WERI-Rb-1 (cell line): Measurements from ENCODE around the gene NR3C2.

Experiments used
- DNase-seq: peaks from one replicate; pipeline ENCODE4 v3.0.0-alpha.2; 2020
- H3K27ac ChIP-seq: fragments of 250-450 bp; sonication (Bioruptor Pico); 2 replicates; pipeline ENCODE4 v1.5.1; 2020; ENCODE audit warnings: mild to moderate bottlenecking, moderate library complexity
- H3K27me3 ChIP-seq: fragments of 250-450 bp; sonication (Bioruptor Pico); 2 replicates; pipeline ENCODE4 v1.5.1; 2021; ENCODE audit warnings: mild to moderate bottlenecking, low read depth, moderate library complexity; ENCODE audit not compliant: insufficient read depth, severe bottlenecking
- H3K36me3 ChIP-seq: fragments of 250-450 bp; sonication (Bioruptor Pico); 2 replicates; pipeline ENCODE4 v1.5.1; 2020; ENCODE audit warnings: mild to moderate bottlenecking, moderate library complexity
- H3K4me3 ChIP-seq: 2 replicates; pipeline ENCODE4 v1.5.1; 2011; ENCODE audit warnings: low read depth, mild to moderate bottlenecking, control low read depth, low read length
- H3K9me3 ChIP-seq: fragments of 250-450 bp; sonication (Bioruptor Pico); 2 replicates; pipeline ENCODE4 v1.5.1; 2021; ENCODE audit warnings: mild to moderate bottlenecking, moderate library complexity; ENCODE audit not compliant: severe bottlenecking
- TF ChIP-seq, protein P1 (sequence below): IDR thresholded peaks from 2 replicates; pipeline ENCODE4 v1.5.1; 2011; ENCODE audit warnings: low read depth, mild to moderate bottlenecking, control low read depth, inconsistent platforms, low read length

The NR3C2 gene

DNA sequence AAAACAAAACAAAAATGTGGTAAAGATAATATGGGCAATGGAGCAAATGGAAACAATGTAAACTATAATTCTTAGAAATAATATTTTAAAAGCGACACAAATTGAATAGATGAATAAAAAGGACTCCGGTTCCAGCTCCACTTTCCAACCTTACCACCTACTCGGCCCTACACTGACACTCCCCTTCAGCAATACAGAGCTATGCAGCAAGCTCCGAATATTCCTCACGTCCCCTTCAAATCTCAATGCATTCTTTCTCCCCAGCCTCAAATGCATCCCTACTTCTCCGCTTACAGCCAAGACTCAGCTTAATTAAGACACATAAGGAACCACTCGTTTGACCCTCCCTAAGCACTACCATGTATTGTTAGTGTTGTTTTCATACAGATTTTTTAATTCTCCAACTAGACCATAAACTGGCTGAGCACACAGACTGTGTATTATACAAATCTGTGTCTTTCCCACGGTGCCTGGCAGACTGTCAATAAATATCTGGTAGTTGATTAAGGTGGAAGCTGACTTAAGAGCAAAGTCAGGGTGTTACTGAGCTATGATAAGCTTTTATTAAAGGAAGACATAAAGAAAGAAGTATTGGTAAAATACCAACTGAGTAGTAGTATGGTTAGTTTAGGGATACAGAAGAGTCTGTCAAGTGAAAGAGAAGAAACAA lies 219.1 kb downstream of the NR3C2 start:
- H3K27ac ChIP-seq, result no peak overlapping the region
- no peak overlapping the region for H3K4me3 ChIP-seq
- no peaks in the 10 kb centered on the region for H3K9me3 ChIP-seq
- no peak for DNase-seq
- TF ChIP-seq, protein P1, sequence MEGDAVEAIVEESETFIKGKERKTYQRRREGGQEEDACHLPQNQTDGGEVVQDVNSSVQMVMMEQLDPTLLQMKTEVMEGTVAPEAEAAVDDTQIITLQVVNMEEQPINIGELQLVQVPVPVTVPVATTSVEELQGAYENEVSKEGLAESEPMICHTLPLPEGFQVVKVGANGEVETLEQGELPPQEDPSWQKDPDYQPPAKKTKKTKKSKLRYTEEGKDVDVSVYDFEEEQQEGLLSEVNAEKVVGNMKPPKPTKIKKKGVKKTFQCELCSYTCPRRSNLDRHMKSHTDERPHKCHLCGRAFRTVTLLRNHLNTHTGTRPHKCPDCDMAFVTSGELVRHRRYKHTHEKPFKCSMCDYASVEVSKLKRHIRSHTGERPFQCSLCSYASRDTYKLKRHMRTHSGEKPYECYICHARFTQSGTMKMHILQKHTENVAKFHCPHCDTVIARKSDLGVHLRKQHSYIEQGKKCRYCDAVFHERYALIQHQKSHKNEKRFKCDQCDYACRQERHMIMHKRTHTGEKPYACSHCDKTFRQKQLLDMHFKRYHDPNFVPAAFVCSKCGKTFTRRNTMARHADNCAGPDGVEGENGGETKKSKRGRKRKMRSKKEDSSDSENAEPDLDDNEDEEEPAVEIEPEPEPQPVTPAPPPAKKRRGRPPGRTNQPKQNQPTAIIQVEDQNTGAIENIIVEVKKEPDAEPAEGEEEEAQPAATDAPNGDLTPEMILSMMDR, result no peak
- no peaks in the 10 kb centered on the region for H3K27me3 ChIP-seq
- no peaks in the 10 kb centered on the region for H3K36me3 ChIP-seq

DNA sequence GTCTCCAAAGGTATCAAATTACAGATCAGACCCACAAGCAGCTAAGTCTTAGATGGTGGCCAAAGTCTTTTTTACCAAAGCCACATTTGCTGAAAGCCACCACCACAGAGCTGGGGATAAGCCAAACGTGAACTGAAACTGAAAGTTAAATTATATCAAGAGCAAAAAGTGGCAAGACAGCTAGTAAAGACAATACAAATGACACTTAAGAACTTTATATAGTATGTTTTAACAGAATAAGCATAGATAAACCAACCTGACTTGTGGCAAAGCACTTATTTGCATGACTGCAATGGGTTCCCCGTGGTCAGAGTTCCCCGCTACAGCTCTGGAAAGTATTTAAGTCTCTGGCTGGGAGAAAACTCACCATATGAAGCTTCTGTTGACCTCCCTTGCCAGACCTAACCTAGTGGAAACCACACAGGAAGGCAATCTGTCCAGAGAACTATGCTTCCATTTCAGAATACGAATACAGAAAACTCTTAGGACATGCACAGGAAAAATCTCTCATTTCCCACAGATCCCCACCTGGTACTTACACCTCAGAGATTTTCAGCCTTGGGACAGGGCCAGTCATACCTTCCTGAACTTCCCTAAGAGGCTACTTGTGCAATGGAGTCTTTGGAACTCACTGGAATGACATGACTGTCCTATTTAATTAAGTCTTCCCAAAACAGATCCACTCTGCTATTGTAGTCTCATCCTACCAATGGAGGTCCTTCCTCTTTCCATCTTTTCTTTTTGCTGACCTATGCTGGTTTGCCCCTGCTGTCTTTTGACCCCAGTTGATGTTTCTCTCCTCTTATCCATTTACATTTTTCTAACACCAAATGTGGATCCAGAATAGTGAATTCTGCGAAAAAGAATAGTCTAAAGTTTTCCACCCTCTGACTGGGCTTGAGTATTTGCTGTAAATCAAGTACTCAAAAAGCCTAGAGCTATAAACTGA lies 225.1 kb downstream of the NR3C2 start:
- no peaks in the 10 kb centered on the region for H3K9me3 ChIP-seq
- H3K36me3 ChIP-seq, result no peaks in the 10 kb centered on the region
- H3K27me3 ChIP-seq, result no peaks in the 10 kb centered on the region
- TF ChIP-seq, protein P1, result no peak
- H3K4me3 ChIP-seq, result no peak overlapping the region
- no peak overlapping the region for H3K27ac ChIP-seq
- DNase-seq, result no peak

DNA sequence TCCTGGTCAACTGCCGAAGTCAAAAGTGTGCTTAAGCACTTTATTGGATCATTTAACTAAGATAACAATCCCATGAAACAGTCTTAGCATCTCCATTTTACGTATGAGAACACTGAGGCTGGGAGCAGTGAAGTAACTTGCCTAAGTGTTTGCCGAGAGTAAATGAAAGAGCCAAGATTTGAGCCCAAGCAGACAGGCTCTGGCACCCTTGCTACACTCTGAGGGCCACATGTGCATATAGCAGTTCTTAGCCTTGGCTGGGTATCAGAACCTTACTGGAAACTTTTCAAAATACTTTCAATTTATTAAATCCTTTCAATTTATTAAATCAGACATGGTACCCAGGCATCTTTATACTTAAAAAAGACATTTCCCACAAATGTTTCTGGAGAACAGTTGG lies 225.9 kb downstream of the NR3C2 start:
- Histone ChIP-seq H3K4me3 (no peak overlapping the region), H3K36me3 (no peaks in the 10 kb centered on the region), H3K27ac (no peak overlapping the region), H3K9me3 (no peaks in the 10 kb centered on the region), H3K27me3 (no peaks in the 10 kb centered on the region)
- TF ChIP-seq, protein P1, result no peak
- DNase-seq, result no peak

DNA sequence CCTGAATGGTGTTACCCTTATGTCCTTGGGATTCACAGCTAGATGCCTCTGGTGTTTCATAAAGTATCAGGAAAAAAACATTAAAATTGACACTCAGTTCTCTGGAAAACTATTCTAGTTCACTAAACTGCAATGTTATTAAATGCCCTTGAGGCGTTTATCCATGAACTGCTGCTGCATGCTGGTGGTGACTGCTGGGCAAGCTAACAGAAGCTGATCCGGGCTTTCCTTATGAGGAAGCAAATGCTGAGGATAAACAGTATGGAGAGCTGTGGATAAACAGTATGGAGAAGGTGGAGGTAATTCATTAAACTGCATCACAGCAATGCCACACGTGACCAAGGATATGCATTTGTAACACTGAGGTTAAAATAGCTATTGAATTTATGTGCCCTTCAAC lies 227.0 kb downstream of the NR3C2 start:
- no peak for DNase-seq
- Histone ChIP-seq H3K27me3 (no peaks in the 10 kb centered on the region), H3K9me3 (no peaks in the 10 kb centered on the region), H3K4me3 (no peak overlapping the region), H3K27ac (no peak overlapping the region), H3K36me3 (no peaks in the 10 kb centered on the region)
- TF ChIP-seq, protein P1, result no peak

DNA sequence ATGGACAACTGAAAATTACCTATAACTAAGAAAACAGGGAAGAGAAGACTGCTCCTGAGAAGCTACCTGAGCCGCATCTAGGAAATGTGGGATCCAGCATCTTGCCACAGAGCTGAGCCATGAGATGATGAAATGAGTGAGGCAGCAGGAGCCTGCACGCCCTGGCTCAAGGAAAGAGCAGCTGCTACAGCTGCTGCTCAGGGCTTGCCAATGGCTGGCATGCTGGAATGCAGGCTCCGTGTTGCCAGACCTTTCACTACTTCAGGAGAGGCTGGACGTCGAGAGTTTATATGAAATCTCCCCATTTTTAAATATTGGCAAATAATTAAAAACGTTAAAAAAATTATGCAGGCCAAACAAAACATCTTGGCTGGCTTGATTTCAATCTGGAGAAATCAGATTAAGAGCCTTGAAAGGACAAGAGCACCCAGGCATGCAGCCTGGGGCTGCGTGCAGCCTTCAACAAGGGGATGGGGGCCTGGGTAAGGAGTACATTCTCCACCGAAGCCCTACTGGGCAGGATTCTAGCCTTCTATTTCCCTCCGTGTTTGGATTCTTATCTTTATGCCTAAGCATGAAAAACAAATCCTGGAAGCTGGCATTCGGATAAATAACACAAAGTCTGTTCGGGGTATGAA lies 227.6 kb downstream of the NR3C2 start:
- H3K27me3 ChIP-seq, result no peaks in the 10 kb centered on the region
- DNase-seq, result no peak
- no peak overlapping the region for H3K4me3 ChIP-seq
- TF ChIP-seq, protein P1, result no peak
- H3K36me3 ChIP-seq, result no peaks in the 10 kb centered on the region
- no peaks in the 10 kb centered on the region for H3K9me3 ChIP-seq
- no peak overlapping the region for H3K27ac ChIP-seq
